ENCODE measurements around the gene ZNF622.

- TF ChIP-seq, protein P1, sequence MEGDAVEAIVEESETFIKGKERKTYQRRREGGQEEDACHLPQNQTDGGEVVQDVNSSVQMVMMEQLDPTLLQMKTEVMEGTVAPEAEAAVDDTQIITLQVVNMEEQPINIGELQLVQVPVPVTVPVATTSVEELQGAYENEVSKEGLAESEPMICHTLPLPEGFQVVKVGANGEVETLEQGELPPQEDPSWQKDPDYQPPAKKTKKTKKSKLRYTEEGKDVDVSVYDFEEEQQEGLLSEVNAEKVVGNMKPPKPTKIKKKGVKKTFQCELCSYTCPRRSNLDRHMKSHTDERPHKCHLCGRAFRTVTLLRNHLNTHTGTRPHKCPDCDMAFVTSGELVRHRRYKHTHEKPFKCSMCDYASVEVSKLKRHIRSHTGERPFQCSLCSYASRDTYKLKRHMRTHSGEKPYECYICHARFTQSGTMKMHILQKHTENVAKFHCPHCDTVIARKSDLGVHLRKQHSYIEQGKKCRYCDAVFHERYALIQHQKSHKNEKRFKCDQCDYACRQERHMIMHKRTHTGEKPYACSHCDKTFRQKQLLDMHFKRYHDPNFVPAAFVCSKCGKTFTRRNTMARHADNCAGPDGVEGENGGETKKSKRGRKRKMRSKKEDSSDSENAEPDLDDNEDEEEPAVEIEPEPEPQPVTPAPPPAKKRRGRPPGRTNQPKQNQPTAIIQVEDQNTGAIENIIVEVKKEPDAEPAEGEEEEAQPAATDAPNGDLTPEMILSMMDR (IDR thresholded peaks at IDR 0.05), result no peak
- TF ChIP-seq EP300 (IDR thresholded peaks at IDR 0.05) (no peak), POLR2AphosphoS5 (IDR thresholded peaks at IDR 0.05) (no peak)
Observed at GRCh38 chr5:16411741-16412455, 53.7 kb downstream of the ZNF622 start.

Data from sigmoid colon (tissue), 4 donors.